ENCODE results near the gene CLCN7.

DNA sequence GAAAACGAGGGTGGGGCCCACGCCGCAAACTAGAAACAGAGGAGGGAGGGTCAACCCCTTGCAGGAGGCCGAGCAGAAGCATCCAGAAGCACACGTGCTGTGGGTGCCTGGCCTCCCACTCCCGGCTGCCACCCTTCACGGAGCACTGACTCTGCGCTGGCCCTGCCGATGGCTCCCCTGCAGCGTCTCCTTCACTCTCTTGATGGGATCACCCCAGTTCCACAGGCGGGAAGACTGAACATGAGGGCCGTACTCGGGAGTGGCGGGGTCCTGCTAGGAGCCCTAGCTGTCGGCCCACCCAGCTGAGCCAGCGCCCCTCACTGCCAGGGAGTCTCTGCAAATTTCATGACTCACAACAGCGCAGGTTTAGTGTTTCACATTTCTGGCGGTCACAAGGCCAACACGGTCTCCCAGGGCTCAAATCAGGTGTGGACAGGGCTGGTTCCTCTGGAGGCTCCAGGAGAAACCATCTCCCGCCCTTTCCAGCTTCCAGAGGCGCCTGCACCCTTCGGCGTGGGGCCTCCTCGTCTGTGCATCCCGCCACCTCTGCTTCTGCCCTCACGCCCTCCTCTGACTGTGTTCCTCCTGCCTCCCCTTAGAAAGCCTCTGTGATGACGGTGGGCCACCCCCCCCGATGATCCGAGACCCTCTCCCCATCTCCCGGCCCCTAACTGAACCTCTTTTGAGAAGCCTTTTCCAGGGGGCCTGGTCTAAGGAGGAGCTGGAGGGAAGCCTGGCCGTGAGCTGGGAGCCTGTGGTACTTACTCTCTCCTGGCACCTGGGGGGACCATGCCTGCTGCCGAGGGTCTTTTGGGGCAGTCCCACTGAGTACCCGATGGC lies 11.9 kb upstream of the CLCN7 start:
- TF ChIP-seq EP300 (IDR thresholded peaks at IDR 0.05; ENCODE audit: low read depth) (no peak), CTCF (IDR thresholded peaks at IDR 0.05) (no peak), POLR2A (IDR thresholded peaks at IDR 0.05) (no peak)
